Liver (tissue), 9 donors: ENCODE results near the gene EBP. TPM values are rescaled to one million over a fixed set of nuclear protein-coding genes. Genes with fewer than 3 reads are reported as not detected.

ENCODE experiments used
- DNase-seq: peaks from one replicate; pipeline ENCODE4 v3.0.0-alpha.2; 2017; ENCODE audit warnings: low spot score
- H3K27ac ChIP-seq, 2 donors: one replicate each; pipeline ENCODE4 v1.7.0; 2013; ENCODE audit warnings: inconsistent platforms in 2 of 2, low read length in 2 of 2, control low read depth in 1 of 2, low read depth in 1 of 2, mild to moderate bottlenecking in 1 of 2
- H3K27me3 ChIP-seq, 4 donors: one replicate each; pipeline versions ENCODE4 v1.6.1 to v1.7.0; 2013; ENCODE audit warnings: low read length in 3 of 4, inconsistent platforms in 1 of 4, mild to moderate bottlenecking in 1 of 4, moderate library complexity in 1 of 4; ENCODE audit not compliant: control insufficient read depth in 4 of 4, insufficient read depth in 4 of 4
- H3K36me3 ChIP-seq, 4 donors: one replicate each; pipeline versions ENCODE4 v1.6.1 to v1.7.0; 2013; ENCODE audit warnings: low read length in 3 of 4, mild to moderate bottlenecking in 3 of 4, low read depth in 1 of 4, moderate library complexity in 1 of 4; ENCODE audit not compliant: control insufficient read depth in 4 of 4, insufficient read depth in 3 of 4
- H3K4me1 ChIP-seq, 4 donors: one replicate each; pipeline versions ENCODE4 v1.6.1 to v1.7.0; 2013; ENCODE audit warnings: low read length in 3 of 4, mild to moderate bottlenecking in 3 of 4, moderate library complexity in 1 of 4; ENCODE audit not compliant: control insufficient read depth in 4 of 4, insufficient read depth in 4 of 4
- H3K4me3 ChIP-seq, 3 donors: one replicate each; pipeline versions ENCODE4 v1.6.1 to v1.7.0; 2013; ENCODE audit warnings: low read length in 3 of 3, control low read depth in 1 of 3, low read depth in 1 of 3, mild to moderate bottlenecking in 1 of 3
- H3K9ac ChIP-seq, 2 donors: one replicate each; pipeline ENCODE4 v1.7.0; 2013; ENCODE audit warnings: low read length in 2 of 2, mild to moderate bottlenecking in 2 of 2, moderate library complexity in 2 of 2, control low read depth in 1 of 2, low read depth in 1 of 2
- H3K9me3 ChIP-seq, 4 donors: one replicate each; pipeline versions ENCODE4 v1.6.1 to v1.7.0; 2013; ENCODE audit warnings: low read length in 3 of 4; ENCODE audit not compliant: control insufficient read depth in 4 of 4
- EGR1 ChIP-seq, 2 donors: IDR thresholded peaks; 2 replicates each; pipeline ENCODE4 v1.6.1; 2016 to 2018; ENCODE audit warnings: antibody characterized with exemption in 2 of 2, low read depth in 2 of 2
- FOXA1 ChIP-seq: IDR thresholded peaks from 2 replicates; pipeline ENCODE4 v1.6.1; 2016; ENCODE audit warnings: antibody characterized with exemption
- FOXA2 ChIP-seq: IDR thresholded peaks from 2 replicates; pipeline ENCODE4 v1.6.1; 2016; ENCODE audit warnings: antibody characterized with exemption
- GABPA ChIP-seq, 2 donors: IDR thresholded peaks in 1 of 2; conservative IDR thresholded peaks in 1 of 2; 2 replicates each; pipeline ENCODE4 v1.6.1; 2016; ENCODE audit warnings: antibody characterized with exemption in 2 of 2, mild to moderate bottlenecking in 1 of 2, moderate library complexity in 1 of 2
- HNF4A ChIP-seq, 2 donors: conservative IDR thresholded peaks; 2 replicates each; pipeline ENCODE4 v1.6.1; 2016; ENCODE audit warnings: antibody characterized with exemption in 2 of 2, mild to moderate bottlenecking in 2 of 2
- HNF4G ChIP-seq: IDR thresholded peaks from 2 replicates; pipeline ENCODE4 v1.6.1; 2016; ENCODE audit warnings: antibody characterized with exemption
- JUND ChIP-seq, 2 donors: IDR thresholded peaks; 2 replicates each; pipeline ENCODE4 v1.6.1; 2016; ENCODE audit warnings: antibody characterized with exemption in 2 of 2
- NR2F2 ChIP-seq: IDR thresholded peaks from 2 replicates; pipeline ENCODE4 v1.6.1; 2016; ENCODE audit warnings: antibody characterized with exemption
- RAD21 ChIP-seq, 2 donors: IDR thresholded peaks; 2 replicates each; pipeline ENCODE4 v1.6.1; 2016; ENCODE audit warnings: antibody characterized with exemption in 2 of 2, mild to moderate bottlenecking in 2 of 2
- RXRA ChIP-seq, 2 donors: IDR thresholded peaks; 2 replicates each; pipeline ENCODE4 v1.6.1; 2017 to 2018; ENCODE audit warnings: antibody characterized with exemption in 2 of 2, mild to moderate bottlenecking in 1 of 2
- SP1 ChIP-seq: IDR thresholded peaks from 2 replicates; pipeline ENCODE4 v1.6.1; 2018; ENCODE audit warnings: antibody characterized with exemption, mild to moderate bottlenecking
- TAF1 ChIP-seq: conservative IDR thresholded peaks from 2 replicates; pipeline ENCODE4 v1.6.1; 2016; ENCODE audit warnings: antibody characterized with exemption, mild to moderate bottlenecking
- YY1 ChIP-seq: IDR thresholded peaks from 2 replicates; pipeline ENCODE4 v1.6.1; 2016; ENCODE audit warnings: antibody characterized with exemption, mild to moderate bottlenecking
- WGBS: extraction: QIAGEN DNeasy Blood & Tissue Kit; methylation state at CpG from one replicate; pipeline ENCODE4 v1.1.7; 2013; 5-methylcytosine and 5-hydroxymethylcytosine counted together
- polyA plus RNA-seq, 2 donors: library from polyadenylated mRNA; stranded (reverse) in 1 of 2; unstranded in 1 of 2; fragments of 200-250 nt in 1 of 2; fragments of >200 nt in 1 of 2; fragmentation: Nextera tagmentation in 1 of 2; extraction: Ambion mirVana in 1 of 2; gene quantifications; one replicate each; pipeline versions ENCODE4 v1.2.1 to v1.2.3, GENCODE V29; 2013 to 2015
- total RNA-seq, 2 donors: library from RNA; depleted of rRNA; stranded (reverse); fragments of >200 nt; gene quantifications; one replicate each; pipeline ENCODE4 v1.2.3, GENCODE V29; 2014
- TF ChIP-seq, protein P1 (sequence below): fragments of 150-350 bp; IDR thresholded peaks from 2 replicates; pipeline ENCODE4 v1.5.1; 2017; ENCODE audit warnings: improper control_type of control experiment, low read depth, low read length; ENCODE audit not compliant: missing input control
- TF ChIP-seq, protein P2 (sequence below): IDR thresholded peaks from 2 replicates; pipeline ENCODE4 v1.6.1; 2016; ENCODE audit warnings: antibody characterized with exemption
- TF ChIP-seq, protein P3 (sequence below): IDR thresholded peaks from 2 replicates; pipeline ENCODE4 v1.6.1; 2016; ENCODE audit warnings: antibody characterized with exemption
- TF ChIP-seq, protein P4 (sequence below): IDR thresholded peaks from 2 replicates; pipeline ENCODE4 v1.6.1; 2016; ENCODE audit warnings: antibody characterized with exemption, mild to moderate bottlenecking
- TF ChIP-seq, protein P5 (sequence below): IDR thresholded peaks from 2 replicates; pipeline ENCODE4 v1.6.1; 2016; ENCODE audit warnings: antibody characterized with exemption
- donor health status: healthy.
- donor health status: healthy.
- donor health status: healthy.
- donor health status: healthy.
- donor health status: healthy.

The EBP gene
- total and polyA plus RNA-seq, 4 donors = 304 to 474 (median 369) TPM

DNA sequence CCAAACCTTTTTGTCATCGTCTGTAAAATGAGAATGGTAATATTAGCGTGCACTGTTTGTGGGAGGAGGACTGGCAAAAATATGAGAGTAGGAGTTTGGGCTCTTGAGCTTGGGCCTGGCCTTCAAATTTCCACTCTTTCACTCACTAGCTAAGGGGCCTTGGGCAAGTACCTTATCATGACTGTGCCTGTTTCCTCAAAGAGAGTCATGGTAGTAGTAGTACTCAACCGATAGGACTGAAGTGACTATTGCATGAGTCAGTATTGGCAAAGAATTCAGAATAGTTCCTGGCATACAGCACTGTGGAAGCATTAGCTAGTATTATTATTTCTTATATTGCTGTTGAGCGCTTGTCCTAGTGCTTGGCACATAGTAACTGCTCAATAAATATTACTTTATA is 36.7 kb downstream of the EBP start:
- no peak for DNase-seq
- no peak overlapping the region for H3K27ac ChIP-seq
- H3K27me3 ChIP-seq = no peaks in the 10 kb centered on the region
- H3K9me3 ChIP-seq = no peaks in the 10 kb centered on the region
- 92% methylated on average over 4 of the region's 4 CpGs for WGBS
- H3K4me1 ChIP-seq = no peaks in the 10 kb centered on the region
- peaks cover 2 to 38% (median 9%) of the 10 kb centered on the region in 4 donors for H3K36me3 ChIP-seq
- TF ChIP-seq TAF1 (no peak), JUND (IDR thresholded peaks at IDR 0.05) (no peak), FOXA1 (no peak), YY1 (no peak), RAD21 (IDR thresholded peaks at IDR 0.05) (no peak), HNF4A (conservative IDR thresholded peaks at IDR 0.05) (no peak), GABPA (IDR thresholded peaks at IDR 0.05 in 1 of 2, conservative IDR thresholded peaks at IDR 0.05 in 1 of 2) (no peak), FOXA2 (no peak)
- no peak overlapping the region for H3K9ac ChIP-seq
- H3K4me3 ChIP-seq = no peak overlapping the region

DNA sequence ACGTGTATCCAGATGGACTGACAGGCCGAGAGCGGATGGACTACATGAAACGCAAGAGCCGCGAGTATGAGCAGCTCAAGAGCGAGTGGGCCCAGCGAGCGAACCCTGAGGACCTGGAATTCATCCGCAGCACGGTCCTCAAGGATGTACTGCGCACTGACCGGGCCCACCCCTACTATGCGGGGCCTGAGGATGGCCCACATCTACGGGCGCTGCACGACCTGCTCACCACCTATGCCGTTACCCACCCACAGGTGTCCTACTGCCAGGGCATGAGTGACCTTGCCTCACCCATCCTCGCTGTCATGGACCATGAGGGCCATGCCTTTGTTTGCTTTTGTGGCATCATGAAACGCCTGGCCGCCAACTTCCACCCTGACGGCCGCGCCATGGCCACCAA is 38.0 kb downstream of the EBP start:
- Histone ChIP-seq H3K9me3 (no peaks in the 10 kb centered on the region), H3K4me1 (no peaks in the 10 kb centered on the region), H3K36me3 (peaks cover 2 to 38% (median 9%) of the 10 kb centered on the region in 4 donors), H3K4me3 (no peak overlapping the region), H3K9ac (no peak overlapping the region), H3K27ac (no peak overlapping the region), H3K27me3 (no peaks in the 10 kb centered on the region)
- TF ChIP-seq, protein P1, sequence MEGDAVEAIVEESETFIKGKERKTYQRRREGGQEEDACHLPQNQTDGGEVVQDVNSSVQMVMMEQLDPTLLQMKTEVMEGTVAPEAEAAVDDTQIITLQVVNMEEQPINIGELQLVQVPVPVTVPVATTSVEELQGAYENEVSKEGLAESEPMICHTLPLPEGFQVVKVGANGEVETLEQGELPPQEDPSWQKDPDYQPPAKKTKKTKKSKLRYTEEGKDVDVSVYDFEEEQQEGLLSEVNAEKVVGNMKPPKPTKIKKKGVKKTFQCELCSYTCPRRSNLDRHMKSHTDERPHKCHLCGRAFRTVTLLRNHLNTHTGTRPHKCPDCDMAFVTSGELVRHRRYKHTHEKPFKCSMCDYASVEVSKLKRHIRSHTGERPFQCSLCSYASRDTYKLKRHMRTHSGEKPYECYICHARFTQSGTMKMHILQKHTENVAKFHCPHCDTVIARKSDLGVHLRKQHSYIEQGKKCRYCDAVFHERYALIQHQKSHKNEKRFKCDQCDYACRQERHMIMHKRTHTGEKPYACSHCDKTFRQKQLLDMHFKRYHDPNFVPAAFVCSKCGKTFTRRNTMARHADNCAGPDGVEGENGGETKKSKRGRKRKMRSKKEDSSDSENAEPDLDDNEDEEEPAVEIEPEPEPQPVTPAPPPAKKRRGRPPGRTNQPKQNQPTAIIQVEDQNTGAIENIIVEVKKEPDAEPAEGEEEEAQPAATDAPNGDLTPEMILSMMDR = no peak
- TF ChIP-seq JUND (IDR thresholded peaks at IDR 0.05) (no peak), RXRA (IDR thresholded peaks at IDR 0.05) (no peak), SP1 (no peak)
- 97% methylated on average over 24 of the region's 24 CpGs for WGBS
- DNase-seq = no peak

DNA sequence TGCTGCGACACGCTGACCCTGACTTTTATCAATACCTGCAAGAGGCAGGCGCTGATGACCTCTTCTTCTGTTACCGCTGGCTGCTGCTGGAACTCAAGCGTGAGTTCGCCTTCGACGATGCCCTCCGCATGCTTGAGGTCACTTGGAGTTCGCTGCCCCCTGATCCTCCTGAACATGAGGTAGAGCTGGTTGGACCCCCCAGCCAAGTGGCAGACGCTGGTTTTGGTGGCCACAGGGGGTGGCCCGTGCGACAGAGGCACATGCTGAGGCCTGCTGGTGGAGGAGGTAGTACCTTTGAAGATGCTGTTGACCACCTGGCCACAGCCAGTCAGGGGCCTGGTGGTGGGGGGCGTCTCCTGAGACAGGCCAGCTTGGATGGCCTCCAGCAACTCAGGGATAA is 38.4 kb downstream of the EBP start:
- H3K4me3 ChIP-seq = no peak overlapping the region
- 97% methylated on average over 14 of the region's 14 CpGs for WGBS
- DNase-seq = no peak
- H3K27me3 ChIP-seq = no peaks in the 10 kb centered on the region
- no peaks in the 10 kb centered on the region for H3K9me3 ChIP-seq
- H3K4me1 ChIP-seq = no peaks in the 10 kb centered on the region
- TF ChIP-seq, protein P2, sequence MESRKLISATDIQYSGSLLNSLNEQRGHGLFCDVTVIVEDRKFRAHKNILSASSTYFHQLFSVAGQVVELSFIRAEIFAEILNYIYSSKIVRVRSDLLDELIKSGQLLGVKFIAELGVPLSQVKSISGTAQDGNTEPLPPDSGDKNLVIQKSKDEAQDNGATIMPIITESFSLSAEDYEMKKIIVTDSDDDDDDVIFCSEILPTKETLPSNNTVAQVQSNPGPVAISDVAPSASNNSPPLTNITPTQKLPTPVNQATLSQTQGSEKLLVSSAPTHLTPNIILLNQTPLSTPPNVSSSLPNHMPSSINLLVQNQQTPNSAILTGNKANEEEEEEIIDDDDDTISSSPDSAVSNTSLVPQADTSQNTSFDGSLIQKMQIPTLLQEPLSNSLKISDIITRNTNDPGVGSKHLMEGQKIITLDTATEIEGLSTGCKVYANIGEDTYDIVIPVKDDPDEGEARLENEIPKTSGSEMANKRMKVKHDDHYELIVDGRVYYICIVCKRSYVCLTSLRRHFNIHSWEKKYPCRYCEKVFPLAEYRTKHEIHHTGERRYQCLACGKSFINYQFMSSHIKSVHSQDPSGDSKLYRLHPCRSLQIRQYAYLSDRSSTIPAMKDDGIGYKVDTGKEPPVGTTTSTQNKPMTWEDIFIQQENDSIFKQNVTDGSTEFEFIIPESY = no peak
- TF ChIP-seq EGR1 (IDR thresholded peaks at IDR 0.05; ENCODE audit: low read depth in 2 of 2) (no peak), RXRA (IDR thresholded peaks at IDR 0.05) (no peak), SP1 (no peak), TAF1 (no peak), NR2F2 (no peak), FOXA2 (no peak), JUND (IDR thresholded peaks at IDR 0.05) (no peak), GABPA (IDR thresholded peaks at IDR 0.05 in 1 of 2, conservative IDR thresholded peaks at IDR 0.05 in 1 of 2) (no peak), YY1 (no peak), HNF4G (no peak), HNF4A (conservative IDR thresholded peaks at IDR 0.05) (no peak), RAD21 (IDR thresholded peaks at IDR 0.05) (no peak), FOXA1 (no peak)
- TF ChIP-seq, protein P3, sequence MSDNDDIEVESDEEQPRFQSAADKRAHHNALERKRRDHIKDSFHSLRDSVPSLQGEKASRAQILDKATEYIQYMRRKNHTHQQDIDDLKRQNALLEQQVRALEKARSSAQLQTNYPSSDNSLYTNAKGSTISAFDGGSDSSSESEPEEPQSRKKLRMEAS = no peak
- TF ChIP-seq, protein P4, sequence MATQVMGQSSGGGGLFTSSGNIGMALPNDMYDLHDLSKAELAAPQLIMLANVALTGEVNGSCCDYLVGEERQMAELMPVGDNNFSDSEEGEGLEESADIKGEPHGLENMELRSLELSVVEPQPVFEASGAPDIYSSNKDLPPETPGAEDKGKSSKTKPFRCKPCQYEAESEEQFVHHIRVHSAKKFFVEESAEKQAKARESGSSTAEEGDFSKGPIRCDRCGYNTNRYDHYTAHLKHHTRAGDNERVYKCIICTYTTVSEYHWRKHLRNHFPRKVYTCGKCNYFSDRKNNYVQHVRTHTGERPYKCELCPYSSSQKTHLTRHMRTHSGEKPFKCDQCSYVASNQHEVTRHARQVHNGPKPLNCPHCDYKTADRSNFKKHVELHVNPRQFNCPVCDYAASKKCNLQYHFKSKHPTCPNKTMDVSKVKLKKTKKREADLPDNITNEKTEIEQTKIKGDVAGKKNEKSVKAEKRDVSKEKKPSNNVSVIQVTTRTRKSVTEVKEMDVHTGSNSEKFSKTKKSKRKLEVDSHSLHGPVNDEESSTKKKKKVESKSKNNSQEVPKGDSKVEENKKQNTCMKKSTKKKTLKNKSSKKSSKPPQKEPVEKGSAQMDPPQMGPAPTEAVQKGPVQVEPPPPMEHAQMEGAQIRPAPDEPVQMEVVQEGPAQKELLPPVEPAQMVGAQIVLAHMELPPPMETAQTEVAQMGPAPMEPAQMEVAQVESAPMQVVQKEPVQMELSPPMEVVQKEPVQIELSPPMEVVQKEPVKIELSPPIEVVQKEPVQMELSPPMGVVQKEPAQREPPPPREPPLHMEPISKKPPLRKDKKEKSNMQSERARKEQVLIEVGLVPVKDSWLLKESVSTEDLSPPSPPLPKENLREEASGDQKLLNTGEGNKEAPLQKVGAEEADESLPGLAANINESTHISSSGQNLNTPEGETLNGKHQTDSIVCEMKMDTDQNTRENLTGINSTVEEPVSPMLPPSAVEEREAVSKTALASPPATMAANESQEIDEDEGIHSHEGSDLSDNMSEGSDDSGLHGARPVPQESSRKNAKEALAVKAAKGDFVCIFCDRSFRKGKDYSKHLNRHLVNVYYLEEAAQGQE = no peak
- TF ChIP-seq, protein P5, sequence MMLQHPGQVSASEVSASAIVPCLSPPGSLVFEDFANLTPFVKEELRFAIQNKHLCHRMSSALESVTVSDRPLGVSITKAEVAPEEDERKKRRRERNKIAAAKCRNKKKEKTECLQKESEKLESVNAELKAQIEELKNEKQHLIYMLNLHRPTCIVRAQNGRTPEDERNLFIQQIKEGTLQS = no peak
- TF ChIP-seq, protein P1 = no peak
- peaks cover 2 to 37% (median 8%) of the 10 kb centered on the region in 4 donors for H3K36me3 ChIP-seq
- H3K9ac ChIP-seq = no peak overlapping the region
- no peak overlapping the region for H3K27ac ChIP-seq
